HUES64 (cell line): ENCODE data around the gene ATP2C2.
"Not testable (repeated sequence)": the region's sequence is repeated elsewhere in the genome, so short reads cannot be mapped to it uniquely, and the experiment has no call there.

Experiments
- H3K27ac ChIP-seq: 2 replicates; pipeline ENCODE4 v1.7.0; 2013; ENCODE audit warnings: low read depth, low read length, inconsistent platforms
- H3K27me3 ChIP-seq: 2 replicates; pipeline ENCODE4 v1.6.1; 2013; ENCODE audit warnings: mild to moderate bottlenecking, low read length; ENCODE audit not compliant: insufficient read depth
- H3K36me3 ChIP-seq: 2 replicates; pipeline ENCODE4 v1.6.1; 2013; ENCODE audit warnings: mild to moderate bottlenecking, low read length; ENCODE audit not compliant: insufficient read depth
- H3K4me1 ChIP-seq: 2 replicates; pipeline ENCODE4 v1.6.1; 2013; ENCODE audit warnings: mild to moderate bottlenecking, low read length, moderate library complexity; ENCODE audit not compliant: insufficient read depth
- H3K4me3 ChIP-seq: 2 replicates; pipeline ENCODE4 v1.5.1; 2013; ENCODE audit warnings: mild to moderate bottlenecking, low read length, moderate library complexity
- H3K9ac ChIP-seq: 2 replicates; pipeline ENCODE4 v1.6.1; 2013; ENCODE audit warnings: mild to moderate bottlenecking, low read depth, low read length
- H3K9me3 ChIP-seq: 2 replicates; pipeline ENCODE4 v1.6.1; 2013; ENCODE audit warnings: low read depth, low read length; ENCODE audit not compliant: insufficient read depth
- WGBS: fragments of 150-250, 120-280 bp; methylation state at CpG from one replicate; pipeline ENCODE4 v1.1.7; 2013; ENCODE audit warnings: missing lambda C conversion rate; 5-methylcytosine and 5-hydroxymethylcytosine counted together

ATP2C2 gene

GRCh38 chr16:84382396-84382795, 14.1 kb downstream of the ATP2C2 start:
- H3K27me3 ChIP-seq: no peaks in the 10 kb centered on the region
- H3K9ac ChIP-seq: no peak overlapping the region
- H3K9me3 ChIP-seq: peaks cover 4% of the 10 kb centered on the region; the same call in 1 of the 2 replicates
- 92% methylated on average over 4 of the region's 4 CpGs for WGBS
- no peak overlapping the region for H3K27ac ChIP-seq
- H3K36me3 ChIP-seq: no peaks in the 10 kb centered on the region
- H3K4me3 ChIP-seq: no peak overlapping the region
- peaks cover 9% of the 10 kb centered on the region for H3K4me1 ChIP-seq

DNA sequence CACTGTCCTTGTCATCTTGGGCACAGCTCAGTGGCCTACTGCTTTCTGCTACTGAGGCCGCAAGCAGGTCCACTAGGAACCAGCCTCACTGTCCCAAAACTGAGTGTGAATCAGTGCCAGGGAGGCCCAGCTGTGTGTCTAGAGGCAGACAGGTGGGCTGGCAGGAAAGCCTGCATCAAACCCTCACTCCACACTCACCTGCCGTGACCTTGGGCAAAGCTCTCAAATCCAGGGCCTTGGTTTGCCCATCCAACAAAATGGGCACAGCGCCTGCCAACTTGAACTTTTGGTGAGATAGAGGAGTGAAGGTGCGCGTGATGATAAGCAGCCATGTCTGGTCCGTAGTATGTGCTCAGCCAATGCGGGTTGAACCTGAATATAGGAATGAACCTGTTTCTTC, 14.8 kb downstream of the ATP2C2 start:
- Histone ChIP-seq H3K9me3 (peaks cover 4% of the 10 kb centered on the region; the same call in 1 of the 2 replicates), H3K27ac (no peak overlapping the region), H3K9ac (no peak overlapping the region), H3K27me3 (no peaks in the 10 kb centered on the region), H3K36me3 (no peaks in the 10 kb centered on the region), H3K4me3 (no peak overlapping the region), H3K4me1 (peaks cover 9% of the 10 kb centered on the region)
- WGBS: 97% methylated on average over 7 of the region's 7 CpGs

DNA sequence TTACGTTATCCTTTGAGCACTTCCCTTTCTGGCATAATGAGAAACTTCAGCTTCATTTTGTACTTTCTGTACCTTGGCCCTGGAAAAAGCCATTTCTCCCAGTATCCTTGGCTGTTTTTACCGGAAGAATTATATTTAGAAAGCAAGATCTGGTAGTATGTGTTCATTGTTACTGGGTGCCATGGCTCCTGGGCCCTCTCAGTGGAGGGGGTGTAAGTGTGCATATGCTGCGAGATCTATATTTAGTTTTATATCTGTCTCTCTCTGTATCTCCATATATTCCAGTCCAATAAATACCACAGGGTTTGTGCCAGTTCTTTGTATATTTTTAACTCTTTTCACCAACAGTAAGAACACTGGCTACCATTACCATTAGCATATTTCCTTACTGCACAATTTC, 17.7 kb downstream of the ATP2C2 start:
- Histone ChIP-seq H3K4me3 (no peak overlapping the region), H3K9me3 (peaks cover 4% of the 10 kb centered on the region; the same call in 1 of the 2 replicates), H3K36me3 (no peaks in the 10 kb centered on the region), H3K4me1 (no peaks in the 10 kb centered on the region), H3K9ac (no peak overlapping the region), H3K27ac (no peak overlapping the region), H3K27me3 (no peaks in the 10 kb centered on the region)
- WGBS: 98% methylated on average over 3 of the region's 3 CpGs

DNA sequence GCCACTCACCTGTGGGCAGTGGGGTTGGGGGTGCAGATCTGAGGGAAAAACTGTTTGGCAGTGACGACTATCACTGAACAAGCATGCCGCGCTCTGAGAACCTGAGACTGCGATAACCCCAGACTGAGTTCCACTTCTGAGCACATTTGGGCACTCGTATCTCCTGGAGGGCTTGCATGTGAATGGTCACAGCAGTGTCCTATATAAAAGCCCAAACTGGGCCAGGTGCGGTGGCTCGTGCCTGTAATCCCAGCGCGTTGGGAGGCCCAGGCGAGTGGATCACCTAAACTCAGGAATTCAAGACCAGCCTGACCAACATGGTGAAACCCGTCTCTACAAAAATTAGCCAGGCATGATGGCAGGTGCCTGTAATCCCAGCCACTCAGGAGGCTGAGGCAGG, 18.7 kb downstream of the ATP2C2 start:
- no peak overlapping the region for H3K9ac ChIP-seq
- peaks cover 4% of the 10 kb centered on the region; the same call in 1 of the 2 replicates for H3K9me3 ChIP-seq
- no peak overlapping the region for H3K27ac ChIP-seq
- no peaks in the 10 kb centered on the region for H3K27me3 ChIP-seq
- no peaks in the 10 kb centered on the region for H3K36me3 ChIP-seq
- no peak overlapping the region for H3K4me3 ChIP-seq
- 93% methylated on average over 11 of the region's 11 CpGs for WGBS
- no peaks in the 10 kb centered on the region for H3K4me1 ChIP-seq

DNA sequence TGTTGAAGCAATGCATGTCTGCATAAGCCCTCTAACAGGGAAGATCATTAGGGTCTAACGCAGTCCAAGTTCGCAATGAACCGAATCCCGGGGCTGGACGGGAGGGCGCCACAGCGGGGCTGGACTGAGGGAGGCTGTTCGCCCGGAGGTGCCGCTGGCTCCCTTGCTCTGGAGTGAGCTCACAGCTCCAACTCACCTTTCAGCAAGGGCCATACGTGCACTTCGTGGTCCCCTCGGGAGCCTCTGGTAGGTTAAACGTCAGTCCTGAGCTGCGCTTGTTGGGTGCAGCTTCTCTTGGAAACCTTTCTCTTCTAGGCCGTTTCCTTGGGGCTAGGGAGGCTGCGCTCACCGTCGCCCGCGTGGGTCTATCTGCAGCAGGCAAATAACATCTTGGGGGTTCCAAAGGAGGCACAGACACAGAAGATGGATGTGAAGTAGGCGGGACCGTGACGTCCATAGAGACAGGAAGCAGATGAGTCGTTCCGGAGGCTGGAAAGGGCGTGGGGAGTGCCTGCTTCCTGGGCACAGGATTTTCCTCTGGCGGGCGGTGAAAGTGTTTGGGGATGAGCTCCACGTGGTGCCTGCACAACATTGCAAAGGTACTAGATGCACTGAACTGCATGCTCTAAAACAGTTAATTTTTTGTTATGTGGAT, 21.9 kb downstream of the ATP2C2 start:
- Histone ChIP-seq H3K36me3 (no peaks in the 10 kb centered on the region), H3K27ac (no peak overlapping the region), H3K4me3 (no peak overlapping the region), H3K9ac (no peak overlapping the region), H3K9me3 (peaks cover under 1% of the 10 kb centered on the region; the same call in 1 of the 2 replicates), H3K4me1 (no peaks in the 10 kb centered on the region), H3K27me3 (no peaks in the 10 kb centered on the region)
- WGBS: 88% methylated on average over 30 of the region's 30 CpGs

- Histone ChIP-seq H3K27me3 (no peaks in the 10 kb centered on the region), H3K27ac (no peak overlapping the region), H3K36me3 (no peaks in the 10 kb centered on the region), H3K9me3 (no peaks in the 10 kb centered on the region), H3K9ac (no peak overlapping the region), H3K4me3 (no peak overlapping the region), H3K4me1 (peaks cover under 1% of the 10 kb centered on the region; the same call in 1 of the 2 replicates)
- WGBS: 91% methylated on average over 18 of the region's 20 CpGs
Observed at GRCh38 chr16:84391151-84392030, 23.1 kb downstream of the ATP2C2 start.

- no peak overlapping the region for H3K4me3 ChIP-seq
- H3K9ac ChIP-seq: no peak overlapping the region
- no peaks in the 10 kb centered on the region for H3K9me3 ChIP-seq
- no peaks in the 10 kb centered on the region for H3K27me3 ChIP-seq
- no peaks in the 10 kb centered on the region for H3K36me3 ChIP-seq
- no peak overlapping the region for H3K27ac ChIP-seq
- H3K4me1 ChIP-seq: peaks cover 6% of the 10 kb centered on the region; the same call in 1 of the 2 replicates
Observed at GRCh38 chr16:84392031-84392360, 23.7 kb downstream of the ATP2C2 start.

GRCh38 chr16:84396082-84396481, 27.7 kb downstream of the ATP2C2 start:
- not testable (repeated sequence) for H3K9ac ChIP-seq, H3K4me1 ChIP-seq, H3K4me3 ChIP-seq, H3K36me3 ChIP-seq, H3K27me3 ChIP-seq, H3K9me3 ChIP-seq, H3K27ac ChIP-seq
- 69% methylated on average over 10 of the region's 10 CpGs for WGBS

DNA sequence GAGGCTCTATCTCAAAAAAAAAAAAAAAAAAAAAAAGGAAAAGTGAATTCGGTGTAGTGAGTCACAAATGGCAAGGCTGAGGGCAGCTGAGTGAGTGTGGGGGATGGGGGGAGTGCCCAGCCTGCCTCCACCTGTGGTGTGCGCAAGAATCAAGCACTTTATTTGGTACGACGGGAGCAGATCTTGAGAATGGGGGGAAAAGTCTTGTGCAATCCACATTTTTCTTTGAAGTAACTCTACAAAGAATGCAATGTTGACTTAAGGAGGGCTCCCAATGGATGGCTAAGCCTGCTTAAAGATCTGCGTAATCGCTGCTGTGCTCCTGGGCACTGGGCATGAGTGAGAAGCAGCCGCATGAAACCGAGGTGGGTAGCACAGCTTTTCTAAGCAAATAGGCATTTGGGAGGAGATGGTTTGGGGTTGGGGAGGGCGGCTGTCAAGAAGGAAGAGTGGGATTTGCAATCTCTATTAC, 28.2 kb downstream of the ATP2C2 start:
- no peaks in the 10 kb centered on the region for H3K9me3 ChIP-seq
- no peaks in the 10 kb centered on the region for H3K36me3 ChIP-seq
- peaks cover 8% of the 10 kb centered on the region; the same call in 1 of the 2 replicates for H3K4me1 ChIP-seq
- 36% methylated on average over 9 of the region's 9 CpGs for WGBS
- no peak overlapping the region; the same call in 1 of the 2 replicates for H3K4me3 ChIP-seq
- H3K27me3 ChIP-seq: no peaks in the 10 kb centered on the region
- H3K27ac ChIP-seq: no peak overlapping the region
- no peak overlapping the region for H3K9ac ChIP-seq

- Histone ChIP-seq H3K9me3 (no peaks in the 10 kb centered on the region), H3K9ac (no peak overlapping the region), H3K36me3 (no peaks in the 10 kb centered on the region), H3K27ac (no peak overlapping the region), H3K27me3 (no peaks in the 10 kb centered on the region), H3K4me3 (no peak overlapping the region), H3K4me1 (peaks cover 8% of the 10 kb centered on the region; the same call in 1 of the 2 replicates)
- WGBS: 91% methylated on average over 6 of the region's 6 CpGs
Observed at GRCh38 chr16:84397090-84397489, 28.8 kb downstream of the ATP2C2 start.

- no peaks in the 10 kb centered on the region for H3K9me3 ChIP-seq
- no peak overlapping the region for H3K9ac ChIP-seq
- H3K36me3 ChIP-seq: no peaks in the 10 kb centered on the region
- H3K27ac ChIP-seq: no peak overlapping the region
- no peak overlapping the region for H3K4me3 ChIP-seq
- peaks cover 8% of the 10 kb centered on the region; the same call in 1 of the 2 replicates for H3K4me1 ChIP-seq
- no peaks in the 10 kb centered on the region for H3K27me3 ChIP-seq
- WGBS: 83% methylated on average over 10 of the region's 10 CpGs
Observed at GRCh38 chr16:84398701-84399100, 30.4 kb downstream of the ATP2C2 start.
